LNCAP (cell line): ENCODE results near the gene PTPRT.

Experiments used
- CTCF ChIP-seq: fragments of 450-650 bp; IDR thresholded peaks from 2 replicates; pipeline ENCODE4 v1.5.1; 2017; ENCODE audit warnings: mild to moderate bottlenecking

Gene PTPRT

GRCh38 chr20:42901689-42902440 is 287.8 kb downstream of the PTPRT start:
- no peak for TF ChIP-seq CTCF

- no peak for TF ChIP-seq CTCF
These were observed 294.7 kb downstream of the PTPRT start for GRCh38 chr20:42895020-42895419.

GRCh38 chr20:42894483-42894882 is 295.2 kb downstream of the PTPRT start:
- TF ChIP-seq CTCF, result no peak

- TF ChIP-seq CTCF, result no peak
These were observed 300.2 kb downstream of the PTPRT start for GRCh38 chr20:42889517-42889916.

GRCh38 chr20:42887281-42887680 is 302.4 kb downstream of the PTPRT start:
- no peak for TF ChIP-seq CTCF

- no peak for TF ChIP-seq CTCF
These were observed 302.9 kb downstream of the PTPRT start for GRCh38 chr20:42886801-42887200.

- no peak for TF ChIP-seq CTCF
These were observed 303.7 kb downstream of the PTPRT start for GRCh38 chr20:42886046-42886445.

- no peak for TF ChIP-seq CTCF
These were observed 314.1 kb downstream of the PTPRT start for GRCh38 chr20:42875581-42875980.
